Transverse colon (tissue), 4 donors: ENCODE data around the gene RSPH10B2.
"Not testable (repeated sequence)": the region's sequence is repeated elsewhere in the genome, so short reads cannot be mapped to it uniquely, and the experiment has no call there.

Experiments
- CTCF ChIP-seq, 5 experiments: fragments of 200-600 bp in 3 of 5; fragments of 450-650 bp in 2 of 5; sonication (generic) in 3 of 5; IDR thresholded peaks; 1 replicate in 2 of 5; 2 replicates in 3 of 5; pipeline ENCODE4 v1.5.1; 2016 to 2017; ENCODE audit warnings: antibody characterized with exemption in 5 of 5, inconsistent platforms in 3 of 5, mild to moderate bottlenecking in 2 of 5, moderate library complexity in 1 of 5
- EP300 ChIP-seq: sonication (generic); formaldehyde crosslinking; IDR thresholded peaks from one replicate; pipeline ENCODE4 v1.6.1; 2017; ENCODE audit warnings: antibody characterized with exemption, low read depth
- POLR2A ChIP-seq: fragments of 450-650 bp; IDR thresholded peaks from one replicate; pipeline ENCODE4 v1.6.1; 2016; ENCODE audit warnings: antibody characterized with exemption, mild to moderate bottlenecking, moderate library complexity
- POLR2AphosphoS5 ChIP-seq, 3 donors: sonication (generic); formaldehyde crosslinking; IDR thresholded peaks; one replicate each; pipeline ENCODE4 v1.6.1; 2016; ENCODE audit warnings: antibody characterized with exemption in 3 of 3

GRCh38 chr7:6843092-6843491, 89.2 kb downstream of the RSPH10B2 start:
- TF ChIP-seq EP300; POLR2AphosphoS5 (IDR thresholded peaks at IDR 0.05); CTCF (IDR thresholded peaks at IDR 0.05); POLR2A: not testable (repeated sequence)
